Hematopoietic multipotent progenitor cell treated with erythropoietin and hydrocortisone succinate and interleukin-3 and kit ligand, for 15 days (in vitro differentiated cells): ENCODE measurements around the gene MYO1C.
"Not testable (repeated sequence)": the region's sequence is repeated elsewhere in the genome, so short reads cannot be mapped to it uniquely, and the experiment has no call there.

Source experiments
- DNase-seq: peaks from one replicate; pipeline ENCODE4 v3.0.0-alpha.2; 2015; ENCODE audit warnings: low spot score

The MYO1C gene, protein sequence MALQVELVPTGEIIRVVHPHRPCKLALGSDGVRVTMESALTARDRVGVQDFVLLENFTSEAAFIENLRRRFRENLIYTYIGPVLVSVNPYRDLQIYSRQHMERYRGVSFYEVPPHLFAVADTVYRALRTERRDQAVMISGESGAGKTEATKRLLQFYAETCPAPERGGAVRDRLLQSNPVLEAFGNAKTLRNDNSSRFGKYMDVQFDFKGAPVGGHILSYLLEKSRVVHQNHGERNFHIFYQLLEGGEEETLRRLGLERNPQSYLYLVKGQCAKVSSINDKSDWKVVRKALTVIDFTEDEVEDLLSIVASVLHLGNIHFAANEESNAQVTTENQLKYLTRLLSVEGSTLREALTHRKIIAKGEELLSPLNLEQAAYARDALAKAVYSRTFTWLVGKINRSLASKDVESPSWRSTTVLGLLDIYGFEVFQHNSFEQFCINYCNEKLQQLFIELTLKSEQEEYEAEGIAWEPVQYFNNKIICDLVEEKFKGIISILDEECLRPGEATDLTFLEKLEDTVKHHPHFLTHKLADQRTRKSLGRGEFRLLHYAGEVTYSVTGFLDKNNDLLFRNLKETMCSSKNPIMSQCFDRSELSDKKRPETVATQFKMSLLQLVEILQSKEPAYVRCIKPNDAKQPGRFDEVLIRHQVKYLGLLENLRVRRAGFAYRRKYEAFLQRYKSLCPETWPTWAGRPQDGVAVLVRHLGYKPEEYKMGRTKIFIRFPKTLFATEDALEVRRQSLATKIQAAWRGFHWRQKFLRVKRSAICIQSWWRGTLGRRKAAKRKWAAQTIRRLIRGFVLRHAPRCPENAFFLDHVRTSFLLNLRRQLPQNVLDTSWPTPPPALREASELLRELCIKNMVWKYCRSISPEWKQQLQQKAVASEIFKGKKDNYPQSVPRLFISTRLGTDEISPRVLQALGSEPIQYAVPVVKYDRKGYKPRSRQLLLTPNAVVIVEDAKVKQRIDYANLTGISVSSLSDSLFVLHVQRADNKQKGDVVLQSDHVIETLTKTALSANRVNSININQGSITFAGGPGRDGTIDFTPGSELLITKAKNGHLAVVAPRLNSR

DNA sequence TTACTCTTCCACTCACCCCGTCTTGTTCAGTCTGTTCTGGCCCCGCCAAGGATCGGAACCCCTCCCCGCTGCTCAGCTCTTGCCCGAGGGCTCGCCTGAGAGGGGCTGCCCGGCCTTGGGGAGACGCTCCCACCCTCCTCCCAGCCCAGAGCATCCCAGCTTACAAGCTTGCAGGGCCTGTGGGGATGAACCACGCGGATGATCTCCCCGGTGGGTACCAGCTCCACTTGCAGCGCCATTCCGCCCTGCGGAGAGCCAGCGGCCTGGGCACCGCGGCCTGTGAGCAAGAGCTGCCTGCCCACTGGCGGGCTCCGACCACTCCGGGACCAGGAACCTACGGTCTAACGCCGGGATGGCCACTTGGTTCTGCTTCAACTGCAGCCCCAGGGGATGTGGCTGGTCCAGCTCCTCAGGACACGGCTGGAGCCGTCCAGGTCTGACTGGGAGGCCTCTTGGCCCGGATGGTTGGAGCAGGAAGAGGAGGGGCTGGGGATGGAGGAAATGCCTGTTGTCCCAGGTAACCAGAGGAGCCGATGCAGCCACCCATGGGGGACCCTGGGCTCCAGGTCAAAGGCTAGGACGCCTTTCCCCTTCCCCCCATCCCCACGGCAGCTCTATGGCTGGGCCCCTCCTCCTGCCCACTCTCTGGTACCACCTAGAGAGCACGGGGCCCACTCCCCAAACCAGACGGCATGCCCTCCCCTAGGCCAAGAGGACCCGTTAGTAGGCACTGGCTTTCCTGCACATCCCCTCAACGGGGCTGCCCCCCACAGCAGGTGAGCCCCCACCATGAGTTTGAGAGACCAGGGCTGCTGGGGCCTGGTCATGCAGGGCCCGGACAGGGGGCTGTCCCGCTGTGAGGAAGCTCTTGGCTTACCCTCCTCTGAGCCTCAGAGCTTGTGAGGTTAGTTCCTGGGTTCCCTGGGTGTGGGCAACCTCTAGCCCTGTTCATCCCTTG is at the start of gene MYO1C:
MYO1C (minus strand) TSS at position 438 of the 958 bp plus-strand sequence; CDS start at position 239, 199 bp downstream.
- DNase-seq = no peak

DNA sequence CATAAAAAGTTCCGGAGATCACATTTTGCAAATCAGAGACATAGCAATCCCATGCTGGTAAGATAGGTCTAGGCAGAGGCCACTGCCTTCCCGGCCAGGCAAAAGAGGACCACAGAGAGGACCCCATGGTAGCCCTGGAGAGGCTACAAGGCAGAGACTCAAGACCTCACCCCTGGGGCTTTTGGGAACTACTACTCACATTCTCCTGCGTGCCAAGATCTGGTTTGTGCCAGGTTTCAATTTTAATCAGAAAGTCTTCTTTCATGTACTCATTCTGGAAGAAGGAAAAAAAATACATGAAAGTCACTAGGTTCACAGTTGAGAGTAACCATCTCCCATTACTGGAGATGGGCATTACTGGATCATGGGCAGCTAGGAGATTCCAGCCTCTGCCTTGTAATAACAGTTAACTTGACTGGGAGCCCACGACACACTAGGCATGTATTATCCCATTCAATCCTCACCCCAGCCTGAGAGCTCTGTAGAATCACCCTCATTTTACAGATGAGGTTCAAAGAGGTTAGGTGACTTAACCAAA is 49.0 kb upstream of the MYO1C start:
- DNase-seq = no peak

DNA sequence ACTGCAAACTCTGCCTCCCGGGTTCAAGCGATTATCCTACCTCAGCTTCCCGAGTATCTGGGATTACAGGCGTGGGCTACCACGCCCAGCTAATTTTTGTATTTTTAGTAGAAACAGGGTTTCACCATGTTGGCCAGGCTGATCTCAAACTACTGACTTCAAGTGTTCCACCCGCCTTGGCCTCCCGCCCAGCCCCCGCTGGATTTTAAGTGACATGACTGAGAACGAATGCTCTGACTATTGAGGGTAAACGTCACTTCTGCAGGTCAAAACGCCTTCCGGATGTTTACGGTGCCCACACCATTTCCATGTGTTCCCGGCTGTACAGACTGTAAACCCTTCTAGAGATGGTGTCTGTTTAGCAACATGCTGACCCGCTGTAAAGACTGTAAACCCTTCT is 47.3 kb upstream of the MYO1C start:
- DNase-seq = no peak

DNA sequence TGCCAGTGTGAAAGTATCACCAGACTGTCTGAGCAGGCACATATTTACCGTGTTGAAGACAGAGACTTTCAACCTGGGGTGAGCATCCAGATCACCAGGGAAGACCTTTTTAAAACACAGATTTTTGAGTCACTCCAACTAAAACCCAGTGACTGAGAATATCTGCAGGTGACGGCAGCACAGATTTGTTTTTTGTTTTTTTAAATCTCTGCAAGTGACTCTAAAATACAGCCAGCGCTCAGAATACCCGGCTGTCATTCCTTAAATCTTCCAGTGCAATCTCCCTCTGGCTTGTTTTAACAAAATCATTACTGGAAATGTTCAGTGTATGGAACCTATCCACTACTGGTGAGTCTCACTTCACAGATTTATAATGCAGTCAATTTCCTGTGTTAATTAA is 43.3 kb upstream of the MYO1C start:
- no peak for DNase-seq

DNA sequence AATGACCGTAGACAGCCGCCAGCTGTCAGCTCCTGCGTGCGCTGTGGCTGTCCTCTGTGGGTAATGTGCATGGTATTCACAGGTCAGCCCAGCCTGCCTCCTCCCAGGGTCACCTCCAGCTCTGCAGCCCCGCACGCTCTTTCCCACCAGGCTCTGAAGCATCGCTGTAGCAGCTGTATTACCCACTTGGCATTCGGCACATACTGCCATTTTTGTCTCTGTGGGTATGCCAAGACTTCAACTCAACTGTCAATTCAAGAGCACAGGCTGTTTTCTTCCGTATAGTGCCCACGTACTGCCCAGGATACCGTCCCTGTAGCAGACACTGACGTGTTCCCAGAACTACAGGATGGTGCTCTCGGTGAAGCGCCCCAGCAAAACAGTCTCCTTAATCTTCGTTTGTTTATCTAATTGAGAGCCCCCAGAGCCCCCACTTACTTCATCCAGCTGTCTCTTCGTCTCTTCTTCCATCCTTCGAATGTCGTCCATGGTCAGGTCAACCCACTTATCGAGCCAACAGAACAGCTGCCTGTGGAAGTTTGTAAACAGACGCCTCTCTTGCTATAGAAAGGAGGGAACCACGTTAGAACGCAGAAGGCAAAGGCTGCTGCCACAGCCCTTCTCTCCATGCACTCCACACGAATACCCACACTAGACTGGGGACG is 41.3 kb upstream of the MYO1C start:
- DNase-seq = no peak

DNA sequence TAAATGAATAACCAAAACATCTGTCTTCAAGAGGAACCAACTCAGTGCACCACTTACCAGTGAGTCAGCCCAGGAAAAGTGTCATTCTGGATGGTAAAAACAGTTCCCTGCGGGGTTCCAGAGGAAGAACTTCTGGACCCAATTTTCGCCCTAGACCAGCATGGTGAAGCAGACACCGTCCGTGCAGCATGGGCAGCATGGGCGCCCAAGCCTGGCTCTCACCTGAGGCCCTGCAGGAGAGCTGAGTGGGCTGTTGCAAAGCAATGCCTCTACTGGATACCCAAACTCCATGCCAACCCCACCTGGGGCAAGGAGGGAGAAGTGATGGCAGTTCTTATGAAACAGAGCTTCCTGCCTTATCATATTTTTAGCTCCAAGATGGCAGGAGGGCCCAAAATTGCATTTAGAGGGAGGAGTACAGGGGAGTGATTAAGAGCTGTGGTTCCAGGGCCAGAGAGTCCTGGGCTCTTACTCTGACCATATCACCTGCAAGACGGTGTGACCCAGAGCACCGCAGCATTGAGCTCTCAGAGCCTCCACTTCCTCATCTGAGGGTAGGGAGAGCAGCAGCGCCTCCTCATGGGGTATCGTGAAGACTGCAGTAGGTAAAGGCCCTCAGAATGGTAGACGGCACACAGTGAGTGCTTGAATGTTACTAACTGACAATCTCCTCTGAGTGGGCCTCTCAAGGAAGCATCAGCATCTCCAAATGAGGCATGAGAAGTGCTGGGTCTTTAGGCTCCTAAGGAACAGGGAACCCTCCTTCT is 40.5 kb upstream of the MYO1C start:
- DNase-seq = peak; percentile 41

DNA sequence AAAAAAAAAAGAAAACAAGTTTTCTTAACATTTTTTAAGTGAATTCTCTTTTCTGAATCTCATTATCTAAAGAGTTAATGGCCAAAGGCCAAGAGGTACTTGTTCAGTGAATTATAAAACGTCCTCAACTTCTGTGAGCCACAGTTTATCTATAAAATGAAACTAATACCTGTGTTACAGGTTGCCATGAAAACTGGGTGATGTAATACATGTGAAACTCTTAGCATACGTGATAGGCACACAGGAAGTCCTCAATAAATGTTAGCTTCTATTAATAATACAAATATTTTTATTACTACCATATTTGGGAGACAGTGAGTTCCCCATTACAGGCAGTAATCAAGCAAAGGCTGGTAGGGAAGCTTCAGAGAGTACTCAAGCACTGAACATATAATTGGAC is 37.4 kb upstream of the MYO1C start:
- DNase-seq = no peak

DNA sequence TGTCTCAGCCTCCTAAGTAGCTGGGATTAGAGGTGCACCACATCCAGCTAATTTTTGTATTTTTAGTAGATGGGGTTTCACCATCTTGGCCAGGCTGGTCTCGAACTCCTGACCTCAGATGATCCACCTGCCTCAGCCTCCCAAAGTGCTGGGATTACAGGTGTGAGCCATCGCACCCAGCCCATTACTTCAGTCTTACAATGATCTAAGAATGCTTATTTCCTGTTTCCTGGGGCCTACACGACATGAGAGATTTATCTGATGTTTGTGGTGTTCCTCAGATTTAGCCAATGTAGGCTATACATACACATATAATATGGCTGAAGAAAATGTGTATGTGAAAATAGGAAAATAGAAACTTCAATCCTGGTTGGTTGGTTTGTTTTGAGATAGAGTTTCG is 34.4 kb upstream of the MYO1C start:
- not testable (repeated sequence) for DNase-seq

DNA sequence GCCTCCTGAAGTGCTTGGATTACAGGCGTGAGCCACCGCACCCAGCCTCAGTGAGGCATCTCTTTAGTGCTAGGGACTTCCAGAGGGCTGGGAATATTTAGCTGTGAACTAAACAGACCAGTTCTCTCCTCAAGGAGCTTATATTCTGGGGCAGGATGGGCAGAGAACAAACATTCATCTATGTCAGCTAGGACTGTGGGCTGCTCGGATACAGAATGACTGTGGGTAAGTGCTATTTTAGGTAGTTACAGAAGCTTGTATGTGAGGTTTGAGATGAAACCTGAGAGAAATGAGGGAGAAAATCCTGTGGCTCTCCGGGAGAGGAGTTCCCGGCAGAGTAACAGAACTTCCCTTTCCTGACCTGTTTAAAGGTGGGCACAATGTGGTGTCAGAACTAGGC is 30.1 kb upstream of the MYO1C start:
- no peak for DNase-seq

DNA sequence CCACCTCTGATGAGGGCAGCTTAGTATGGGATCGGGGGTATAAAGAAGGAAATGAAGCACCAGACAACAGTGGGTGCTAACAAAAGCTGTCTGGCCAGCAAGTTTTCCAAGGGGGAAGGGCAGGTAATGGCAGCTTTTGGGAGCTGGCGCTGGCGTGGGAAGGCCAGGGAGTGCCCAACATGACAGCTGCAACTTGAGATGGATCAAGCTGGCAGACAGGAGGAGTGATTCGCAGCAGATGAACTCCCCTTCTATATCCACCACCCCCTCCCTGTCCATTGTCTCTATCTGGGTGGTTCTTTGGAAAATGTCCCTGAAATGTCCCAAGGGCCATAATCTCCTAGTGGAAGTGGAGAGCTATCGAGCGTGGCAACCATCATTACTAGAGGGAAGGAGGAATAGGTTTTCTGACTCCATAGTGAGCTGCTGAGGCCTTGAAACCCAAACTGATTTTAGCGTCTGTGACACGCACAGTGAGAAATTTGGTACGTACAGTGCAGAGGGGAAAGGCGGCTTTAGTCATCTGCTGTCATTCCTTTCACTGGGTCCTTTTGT is 28.7 kb upstream of the MYO1C start:
- DNase-seq = no peak

DNA sequence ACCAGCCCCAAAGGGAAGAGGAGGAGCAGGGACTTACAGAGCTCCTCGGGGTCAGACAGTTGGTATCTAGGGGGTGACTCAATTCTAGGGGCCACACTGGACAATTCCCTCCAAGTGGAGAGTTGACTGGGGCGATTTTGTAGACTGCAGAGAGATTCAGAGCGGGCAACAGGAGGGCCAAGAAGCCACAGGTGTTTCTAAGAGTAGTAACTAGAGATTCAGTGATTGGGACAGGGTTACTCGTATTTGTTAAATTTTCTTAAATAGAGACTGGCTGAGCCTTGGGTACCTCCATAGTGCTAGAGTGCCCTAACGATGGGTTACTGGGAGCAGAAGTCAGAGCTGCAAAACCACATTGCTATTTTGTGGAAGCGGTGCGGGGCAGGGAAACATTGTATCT is 27.2 kb upstream of the MYO1C start:
- no peak for DNase-seq

DNA sequence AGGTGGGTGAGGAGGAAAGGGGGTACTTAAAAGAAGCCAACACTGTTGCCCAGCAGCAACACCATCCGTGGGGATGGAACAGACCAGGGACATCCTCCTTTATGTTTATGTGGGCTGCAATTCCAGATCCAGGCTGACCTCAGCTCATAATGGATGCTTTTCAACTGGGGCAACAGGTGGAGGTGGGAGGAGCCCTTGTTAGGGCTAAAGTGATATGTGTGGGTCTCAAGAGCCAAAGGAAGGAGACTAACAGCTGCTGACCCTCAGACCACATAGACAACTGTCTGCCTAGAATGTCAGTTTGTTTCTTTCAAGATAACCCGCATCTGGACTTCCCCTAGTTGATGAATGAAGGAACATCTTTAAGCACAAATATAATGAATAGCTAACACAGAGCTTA is 25.9 kb upstream of the MYO1C start:
- no peak for DNase-seq

DNA sequence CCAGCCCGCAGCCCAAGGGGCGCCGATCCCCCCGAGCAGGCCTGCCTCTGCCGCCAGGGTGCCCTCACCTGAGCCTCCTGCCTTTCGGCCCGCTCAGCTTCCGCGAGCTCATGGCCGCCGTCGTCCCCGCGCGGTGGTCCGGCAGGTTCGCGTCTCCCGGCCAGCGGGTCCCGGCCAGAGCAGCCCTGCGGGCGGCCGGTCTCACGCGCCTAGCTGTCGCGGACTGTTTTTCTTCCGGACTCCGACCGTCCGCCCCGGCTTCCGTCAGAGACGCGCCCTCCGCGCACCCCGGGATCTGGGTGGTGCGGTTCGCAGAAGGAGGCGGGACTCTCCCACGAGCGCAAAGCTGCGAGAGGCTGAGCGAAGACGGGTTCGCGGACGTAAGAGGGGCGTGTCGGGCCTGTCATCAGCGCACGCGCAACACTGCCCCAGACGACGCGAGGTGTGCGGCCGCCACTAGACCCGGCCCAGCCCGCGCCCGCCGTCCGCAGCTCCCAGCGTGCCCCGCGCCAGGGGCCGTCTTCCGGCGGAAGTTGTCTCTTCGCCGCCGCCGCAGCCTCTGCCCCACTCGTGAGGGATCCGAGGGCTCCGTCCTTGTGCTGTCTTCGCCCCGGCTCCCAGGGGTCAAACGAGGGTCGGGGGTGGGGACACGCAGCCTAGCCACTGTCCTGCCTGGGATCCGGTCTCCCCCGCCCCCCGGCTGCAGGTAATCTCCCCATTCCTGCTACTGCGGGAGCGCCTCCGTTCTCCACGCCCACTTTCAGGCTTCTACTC is 24.1 kb upstream of the MYO1C start, which contains the start of gene INPP5K:
INPP5K (minus strand) TSS at position 225 of the 774 bp plus-strand sequence; CDS start at position 112, 113 bp downstream.
- peak; percentile 99 for DNase-seq

DNA sequence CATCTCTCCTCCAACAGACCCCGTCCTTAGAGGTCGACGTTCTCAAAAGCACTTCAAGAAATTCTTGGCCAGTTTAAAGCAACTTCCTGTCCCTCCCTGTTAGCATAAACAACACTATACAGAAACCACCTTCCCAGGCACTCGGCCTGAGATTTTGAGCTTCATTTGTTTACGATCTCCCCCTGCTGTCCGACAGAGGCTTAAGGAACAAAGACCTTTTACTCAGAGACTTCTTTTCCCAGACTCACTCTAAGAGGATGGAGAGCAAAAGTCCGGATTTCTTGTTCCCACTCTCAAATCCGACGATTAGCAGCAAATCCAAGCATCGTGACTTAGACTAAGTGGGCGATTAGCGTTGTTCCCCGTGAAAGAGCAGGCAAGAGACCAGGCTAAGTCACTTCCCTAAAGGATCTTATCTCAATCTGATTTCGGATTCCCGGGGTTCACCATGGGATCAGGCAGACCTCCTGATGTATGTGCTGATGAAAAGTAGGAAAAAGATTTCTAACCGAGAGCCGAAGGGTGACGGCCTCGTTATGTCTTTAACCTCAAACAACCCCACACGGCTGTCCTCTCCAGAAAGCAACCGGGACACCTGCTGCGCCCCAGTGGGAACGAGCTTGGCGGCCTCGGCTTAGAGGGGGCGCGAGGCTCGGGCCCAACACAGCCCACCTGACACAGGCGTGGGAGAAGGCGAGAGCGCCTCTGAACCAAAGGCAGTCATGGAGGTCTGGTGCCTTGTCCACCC is 23.3 kb upstream of the MYO1C start:
- DNase-seq = peak; percentile 66

DNA sequence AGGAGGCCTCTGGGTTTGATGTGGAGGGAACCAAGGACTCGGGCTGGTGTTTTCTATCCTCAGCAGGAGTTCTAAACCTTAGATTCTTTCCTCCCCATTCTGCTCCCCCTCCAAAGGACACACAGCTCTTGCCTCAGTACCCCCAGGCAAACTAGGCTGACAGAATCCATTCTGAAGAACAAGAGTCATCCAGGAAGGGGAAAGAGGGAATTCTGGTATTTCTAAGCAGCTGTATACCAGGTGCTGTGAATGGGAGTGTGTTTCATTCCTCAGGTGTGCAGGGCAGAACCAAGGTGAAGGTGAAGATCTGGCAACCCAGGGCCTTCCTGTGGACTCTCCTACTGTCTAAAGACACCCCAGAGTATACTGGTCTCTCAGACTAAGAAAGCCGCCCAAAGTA is 19.9 kb upstream of the MYO1C start:
- DNase-seq = no peak

DNA sequence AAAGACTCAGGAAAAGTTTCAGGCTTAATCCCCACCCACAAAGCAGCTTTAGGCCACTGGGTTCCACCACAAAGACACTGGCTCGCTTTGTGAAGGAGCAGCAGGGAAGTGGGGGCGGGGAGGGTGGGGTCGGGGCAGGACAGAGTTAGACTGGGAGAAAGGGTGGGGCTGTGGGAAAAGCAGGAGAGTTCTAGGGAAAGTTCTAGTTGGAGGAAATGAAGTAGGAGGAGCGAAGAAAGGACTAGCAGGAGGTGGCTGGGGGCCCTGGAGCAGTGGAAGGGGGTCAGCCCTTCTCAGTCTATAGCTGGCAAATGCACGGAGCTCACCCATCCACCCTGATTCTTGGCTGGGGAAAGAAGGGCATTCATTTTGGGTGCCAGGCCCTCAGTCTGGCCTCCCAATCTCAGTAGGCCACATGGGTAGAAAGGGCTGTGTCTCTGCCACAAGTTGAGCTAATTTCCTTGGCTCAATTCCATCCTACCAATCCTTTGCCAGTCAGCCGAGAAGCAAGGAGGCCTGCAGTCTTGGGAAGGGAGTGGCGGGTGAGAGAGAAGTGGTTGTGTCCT is 19.4 kb upstream of the MYO1C start:
- peak; percentile 22 for DNase-seq

DNA sequence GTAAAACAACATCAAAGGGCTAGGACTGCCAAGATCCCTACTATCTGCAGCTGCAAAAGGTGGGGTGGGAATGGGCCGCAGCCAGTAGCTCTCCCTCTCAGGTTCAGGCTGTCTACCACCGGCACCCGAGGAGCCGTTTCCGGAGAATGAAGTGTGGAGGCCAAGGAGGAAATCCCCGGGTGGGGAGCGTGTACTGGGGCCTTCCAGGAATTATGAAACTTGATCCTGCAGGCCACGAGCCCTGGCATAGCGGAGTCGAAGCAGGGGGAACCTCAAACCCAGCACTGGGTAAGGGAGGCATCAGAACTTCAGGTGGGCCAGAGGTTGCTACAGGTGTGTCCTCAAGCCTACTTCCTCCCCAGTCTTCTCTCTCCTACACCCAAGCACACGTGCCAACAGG is 18.8 kb upstream of the MYO1C start:
- no peak for DNase-seq
